GM06990 (cell line): ENCODE data around the gene ARHGAP1.

ENCODE experiments used
- DNase-seq: peaks from one replicate; pipeline ENCODE4 v3.0.0-alpha.2; 2011; ENCODE audit not compliant: insufficient read length; ENCODE audit errors: extremely low read depth
- H3K27me3 ChIP-seq: replicated peaks from 2 replicates; pipeline ENCODE4 v1.6.0; 2011; ENCODE audit warnings: low read length; ENCODE audit not compliant: control insufficient read depth, insufficient read depth
- H3K36me3 ChIP-seq: 2 replicates; pipeline ENCODE4 v1.5.1; 2011; ENCODE audit warnings: low read length; ENCODE audit not compliant: control insufficient read depth, insufficient read depth
- H3K4me3 ChIP-seq: replicated peaks from 2 replicates; pipeline ENCODE4 v1.5.1; 2011; ENCODE audit warnings: low read depth, mild to moderate bottlenecking, control low read depth, low read length
- TF ChIP-seq, protein P1 (sequence below): IDR thresholded peaks from 2 replicates; pipeline ENCODE4 v1.5.1; 2011; ENCODE audit warnings: low read length, control low read depth, mild to moderate bottlenecking, inconsistent platforms; ENCODE audit not compliant: insufficient read depth, poor library complexity, severe bottlenecking

Gene ARHGAP1

DNA sequence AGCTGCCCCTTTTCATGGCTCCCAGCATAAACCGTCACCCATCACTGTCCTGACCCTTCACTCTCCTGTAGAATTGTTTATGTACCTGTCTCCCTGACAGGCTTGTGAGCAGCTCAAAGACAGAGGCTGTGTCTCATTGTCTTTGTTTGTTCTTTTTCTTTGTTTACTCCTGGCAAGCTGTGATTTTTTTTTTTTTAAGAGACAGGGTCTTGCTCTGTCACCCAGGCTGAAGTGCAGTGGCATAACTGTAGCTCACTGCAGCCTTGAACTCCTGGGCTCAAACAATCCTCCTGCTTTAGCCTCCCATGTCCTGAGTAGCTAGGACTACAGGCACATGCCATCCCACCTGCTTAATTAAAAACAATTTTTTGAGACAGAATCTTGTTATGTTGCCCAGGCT lies 9.7 kb downstream of the ARHGAP1 start:
- DNase-seq = no peak
- H3K27me3 ChIP-seq = no peaks in the 10 kb centered on the region
- TF ChIP-seq, protein P1, sequence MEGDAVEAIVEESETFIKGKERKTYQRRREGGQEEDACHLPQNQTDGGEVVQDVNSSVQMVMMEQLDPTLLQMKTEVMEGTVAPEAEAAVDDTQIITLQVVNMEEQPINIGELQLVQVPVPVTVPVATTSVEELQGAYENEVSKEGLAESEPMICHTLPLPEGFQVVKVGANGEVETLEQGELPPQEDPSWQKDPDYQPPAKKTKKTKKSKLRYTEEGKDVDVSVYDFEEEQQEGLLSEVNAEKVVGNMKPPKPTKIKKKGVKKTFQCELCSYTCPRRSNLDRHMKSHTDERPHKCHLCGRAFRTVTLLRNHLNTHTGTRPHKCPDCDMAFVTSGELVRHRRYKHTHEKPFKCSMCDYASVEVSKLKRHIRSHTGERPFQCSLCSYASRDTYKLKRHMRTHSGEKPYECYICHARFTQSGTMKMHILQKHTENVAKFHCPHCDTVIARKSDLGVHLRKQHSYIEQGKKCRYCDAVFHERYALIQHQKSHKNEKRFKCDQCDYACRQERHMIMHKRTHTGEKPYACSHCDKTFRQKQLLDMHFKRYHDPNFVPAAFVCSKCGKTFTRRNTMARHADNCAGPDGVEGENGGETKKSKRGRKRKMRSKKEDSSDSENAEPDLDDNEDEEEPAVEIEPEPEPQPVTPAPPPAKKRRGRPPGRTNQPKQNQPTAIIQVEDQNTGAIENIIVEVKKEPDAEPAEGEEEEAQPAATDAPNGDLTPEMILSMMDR = no peak
- no peak overlapping the region for H3K4me3 ChIP-seq
- H3K36me3 ChIP-seq = peaks cover 29% of the 10 kb centered on the region

DNA sequence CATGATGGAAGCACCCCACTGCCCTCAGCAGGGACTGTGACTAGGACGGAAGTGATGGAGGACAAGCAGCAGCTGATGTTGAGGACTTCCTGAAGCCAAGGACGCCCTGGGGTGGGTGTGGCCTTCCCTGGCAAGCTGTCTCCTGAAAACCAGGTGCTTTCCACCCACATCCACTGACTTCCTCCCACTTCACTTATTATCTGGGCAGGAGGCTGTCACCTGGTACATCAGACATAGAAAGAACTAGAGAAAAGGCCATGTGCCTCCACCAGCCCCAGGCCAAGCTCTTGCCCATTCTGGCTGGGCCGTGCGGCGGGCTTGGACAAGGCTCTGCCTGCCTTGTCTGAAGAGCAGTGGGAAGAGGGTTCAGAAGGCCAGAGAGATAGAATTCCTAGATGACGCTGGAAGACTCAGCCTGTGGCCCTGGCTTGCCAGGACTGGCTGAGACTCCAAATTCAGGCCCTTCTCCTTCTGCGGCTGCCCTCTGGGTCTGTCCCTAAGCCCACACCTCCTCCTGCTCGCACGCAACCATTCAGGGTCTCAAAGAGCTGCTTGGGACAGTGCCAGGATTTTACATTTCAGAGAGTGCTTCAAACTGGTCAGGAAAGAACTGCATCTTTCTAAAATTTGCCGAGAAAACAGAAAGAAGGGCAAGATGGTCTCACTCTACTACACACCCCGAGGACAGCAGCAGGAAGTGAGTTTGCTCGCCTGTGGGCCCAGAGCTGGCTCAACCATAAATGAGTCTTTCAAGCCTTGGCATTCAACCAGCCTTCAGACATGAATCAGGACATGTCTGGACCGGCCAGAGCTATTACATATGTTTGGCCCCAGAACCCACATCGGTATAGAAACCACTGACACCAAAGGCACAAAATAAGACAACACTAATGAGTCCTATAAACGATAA lies 13.3 kb downstream of the ARHGAP1 start:
- Histone ChIP-seq H3K27me3 (no peaks in the 10 kb centered on the region), H3K4me3 (no peak overlapping the region), H3K36me3 (peaks cover 8% of the 10 kb centered on the region)
- DNase-seq = no peak
- TF ChIP-seq, protein P1 = no peak

DNA sequence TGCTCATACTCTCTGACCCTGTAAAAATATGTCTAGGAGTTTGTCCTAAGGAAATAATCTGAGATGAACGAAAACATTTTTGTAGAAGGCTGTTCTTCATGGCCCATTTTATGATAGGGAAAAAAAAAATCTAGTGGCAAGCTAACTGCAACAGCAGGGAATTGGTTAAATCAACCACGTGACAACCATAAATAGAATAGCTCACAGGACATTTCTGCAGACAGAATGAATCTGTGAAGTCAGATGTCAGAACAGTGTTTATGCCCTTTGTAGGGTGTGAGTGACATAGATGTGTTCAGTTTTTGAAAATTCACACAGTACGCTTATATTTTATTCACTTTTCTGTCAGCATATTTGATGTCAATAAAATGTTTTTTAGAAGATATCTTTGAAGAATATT lies 16.1 kb downstream of the ARHGAP1 start:
- TF ChIP-seq, protein P1 = no peak
- Histone ChIP-seq H3K36me3 (peaks cover 12% of the 10 kb centered on the region), H3K4me3 (no peak overlapping the region), H3K27me3 (no peaks in the 10 kb centered on the region)
- DNase-seq = no peak

DNA sequence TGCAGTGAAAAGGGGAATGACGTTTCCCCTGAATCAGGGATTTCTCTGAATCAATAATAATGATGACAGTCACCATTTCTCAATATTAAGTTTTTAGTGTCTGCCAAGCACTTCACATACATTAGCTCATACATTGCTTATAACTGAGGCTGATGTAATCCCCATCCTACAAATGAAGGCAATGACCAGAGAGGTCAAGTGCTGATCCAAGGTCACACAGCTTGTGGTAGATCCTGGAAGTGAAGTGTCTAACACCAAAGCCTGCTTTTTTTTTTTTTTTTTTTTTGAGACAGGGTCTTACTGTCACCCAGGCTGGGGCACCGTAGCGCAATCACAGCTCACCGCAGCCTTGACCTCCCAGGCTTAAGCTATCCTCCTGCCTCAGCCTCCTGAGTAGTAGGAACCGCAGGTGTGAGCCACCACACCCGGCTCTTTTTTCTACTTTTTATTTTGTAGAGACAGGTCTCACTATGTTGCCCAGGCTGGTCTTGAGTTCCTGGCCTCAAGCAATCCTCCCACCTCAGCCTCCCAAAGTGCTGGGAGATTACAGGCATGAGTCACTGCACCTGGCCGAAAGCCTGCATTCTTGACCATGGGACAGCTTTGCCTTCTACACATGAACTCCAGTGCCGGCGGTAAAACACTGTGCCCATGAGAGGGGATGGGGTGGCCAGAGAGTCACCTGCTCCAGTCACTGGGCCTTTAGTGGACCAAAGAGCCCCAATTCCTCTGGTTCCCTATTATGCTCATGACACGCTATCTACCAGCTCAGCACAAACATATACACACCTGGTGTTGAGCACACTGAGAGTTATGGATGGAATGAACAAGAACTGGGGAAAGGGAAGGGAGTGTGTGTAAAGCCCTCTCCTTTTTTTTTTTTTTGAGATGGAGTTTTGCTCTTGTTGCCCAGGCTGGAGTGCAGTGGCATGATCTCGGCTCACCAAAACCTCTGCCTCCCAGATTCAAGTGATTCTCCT lies 17.4 kb downstream of the ARHGAP1 start:
- Histone ChIP-seq H3K27me3 (no peaks in the 10 kb centered on the region), H3K4me3 (no peak overlapping the region), H3K36me3 (peaks cover 17% of the 10 kb centered on the region)
- TF ChIP-seq, protein P1 = no peak
- DNase-seq = no peak

DNA sequence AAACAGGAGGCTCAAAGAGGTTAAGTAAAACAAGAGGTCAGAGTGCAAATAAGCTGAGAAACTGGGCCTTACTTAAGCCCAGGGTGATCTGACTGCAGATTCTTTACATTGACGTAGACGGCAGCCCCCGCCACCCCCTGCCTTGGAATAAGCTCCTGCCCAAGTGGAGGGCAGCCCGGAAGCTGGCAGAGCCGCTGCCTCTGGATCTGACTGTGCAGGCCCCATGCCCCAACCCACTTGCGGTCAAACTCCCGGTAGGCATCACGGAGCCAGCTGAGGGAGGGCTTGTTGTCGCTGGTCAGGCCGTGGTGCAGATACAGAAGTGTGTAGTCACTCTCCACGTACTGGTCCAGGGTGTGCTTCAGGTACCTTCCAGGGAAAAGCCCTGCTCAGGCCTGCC lies 18.6 kb downstream of the ARHGAP1 start:
- H3K36me3 ChIP-seq = peaks cover 19% of the 10 kb centered on the region
- TF ChIP-seq, protein P1 = no peak
- H3K4me3 ChIP-seq = no peak overlapping the region
- no peaks in the 10 kb centered on the region for H3K27me3 ChIP-seq
- no peak for DNase-seq
